Neuron (in vitro differentiated cells): ENCODE measurements around the gene CDH23.

Source experiments
- H2AFZ ChIP-seq: one replicate; pipeline ENCODE4 v1.6.1; 2013; ENCODE audit warnings: low read depth, mild to moderate bottlenecking, inconsistent platforms, low read length, moderate library complexity
- H3K27me3 ChIP-seq: one replicate; pipeline ENCODE4 v1.6.1; 2013; ENCODE audit warnings: low read length; ENCODE audit not compliant: insufficient read depth
- H3K36me3 ChIP-seq: one replicate; pipeline ENCODE4 v1.6.1; 2013; ENCODE audit warnings: low read length; ENCODE audit not compliant: insufficient read depth
- H3K4me1 ChIP-seq: one replicate; pipeline ENCODE4 v1.6.1; 2013; ENCODE audit warnings: low read length; ENCODE audit not compliant: insufficient read depth
- H3K4me3 ChIP-seq: 2 replicates; pipeline ENCODE4 v1.5.1; 2013; ENCODE audit warnings: mild to moderate bottlenecking, low read length, moderate library complexity
- H3K9me3 ChIP-seq: one replicate; pipeline ENCODE4 v1.6.1; 2013; ENCODE audit warnings: low read length

CDH23 gene

GRCh38 chr10:71494476-71494875, 97.8 kb downstream of the CDH23 start:
- Histone ChIP-seq H3K27me3 (peaks cover 8% of the 10 kb centered on the region), H3K4me1 (no peaks in the 10 kb centered on the region)

GRCh38 chr10:71494980-71495381, 98.3 kb downstream of the CDH23 start:
- H3K4me3 ChIP-seq: no peak overlapping the region
- H3K4me1 ChIP-seq: no peaks in the 10 kb centered on the region
- peaks cover 8% of the 10 kb centered on the region for H3K27me3 ChIP-seq
- H2AFZ ChIP-seq: no peak overlapping the region
- no peaks in the 10 kb centered on the region for H3K36me3 ChIP-seq
- no peaks in the 10 kb centered on the region for H3K9me3 ChIP-seq

More at GRCh38 chr10:71494476-71494875, 97.8 kb downstream of the CDH23 start:
- H3K9me3 ChIP-seq: no peaks in the 10 kb centered on the region
- H2AFZ ChIP-seq: no peak overlapping the region
- no peak overlapping the region for H3K4me3 ChIP-seq
- H3K36me3 ChIP-seq: no peaks in the 10 kb centered on the region

- no peaks in the 10 kb centered on the region for H3K36me3 ChIP-seq
- no peak overlapping the region for H3K4me3 ChIP-seq
- H3K27me3 ChIP-seq: peaks cover 3% of the 10 kb centered on the region
- no peaks in the 10 kb centered on the region for H3K4me1 ChIP-seq
- H3K9me3 ChIP-seq: no peaks in the 10 kb centered on the region
- H2AFZ ChIP-seq: no peak overlapping the region
These were observed 100.4 kb downstream of the CDH23 start for GRCh38 chr10:71496927-71497762.

GRCh38 chr10:71497763-71498326, 101.1 kb downstream of the CDH23 start:
- no peak overlapping the region for H2AFZ ChIP-seq
- peaks cover 7% of the 10 kb centered on the region for H3K27me3 ChIP-seq
- no peaks in the 10 kb centered on the region for H3K9me3 ChIP-seq
- no peak overlapping the region for H3K4me3 ChIP-seq
- no peaks in the 10 kb centered on the region for H3K4me1 ChIP-seq
- no peaks in the 10 kb centered on the region for H3K36me3 ChIP-seq

- H3K4me1 ChIP-seq: no peaks in the 10 kb centered on the region
- no peaks in the 10 kb centered on the region for H3K9me3 ChIP-seq
- H3K27me3 ChIP-seq: peaks cover 11% of the 10 kb centered on the region
- H3K4me3 ChIP-seq: no peak overlapping the region
- H3K36me3 ChIP-seq: no peaks in the 10 kb centered on the region
- no peak overlapping the region for H2AFZ ChIP-seq
These were observed 104.7 kb downstream of the CDH23 start for GRCh38 chr10:71501402-71501801.

- Histone ChIP-seq H3K36me3 (no peaks in the 10 kb centered on the region), H3K9me3 (no peaks in the 10 kb centered on the region), H3K4me3 (no peak overlapping the region), H2AFZ (no peak overlapping the region), H3K4me1 (no peaks in the 10 kb centered on the region), H3K27me3 (peaks cover 11% of the 10 kb centered on the region)
These were observed 105.5 kb downstream of the CDH23 start for GRCh38 chr10:71502190-71502589.

GRCh38 chr10:71502851-71503250, 106.1 kb downstream of the CDH23 start:
- peaks cover 11% of the 10 kb centered on the region for H3K27me3 ChIP-seq

GRCh38 chr10:71504168-71504567, 107.4 kb downstream of the CDH23 start:
- no peaks in the 10 kb centered on the region for H3K36me3 ChIP-seq
- no peak overlapping the region for H2AFZ ChIP-seq
- H3K4me3 ChIP-seq: no peak overlapping the region
- peaks cover 11% of the 10 kb centered on the region for H3K27me3 ChIP-seq
- no peaks in the 10 kb centered on the region for H3K9me3 ChIP-seq
- no peaks in the 10 kb centered on the region for H3K4me1 ChIP-seq

More at GRCh38 chr10:71502851-71503250, 106.1 kb downstream of the CDH23 start:
- H2AFZ ChIP-seq: no peak overlapping the region
- H3K4me3 ChIP-seq: no peak overlapping the region
- H3K4me1 ChIP-seq: no peaks in the 10 kb centered on the region
- no peaks in the 10 kb centered on the region for H3K36me3 ChIP-seq
- H3K9me3 ChIP-seq: no peaks in the 10 kb centered on the region

- Histone ChIP-seq H3K9me3 (no peaks in the 10 kb centered on the region), H3K4me3 (no peak overlapping the region), H3K4me1 (no peaks in the 10 kb centered on the region), H2AFZ (no peak overlapping the region), H3K36me3 (no peaks in the 10 kb centered on the region), H3K27me3 (peaks cover 11% of the 10 kb centered on the region)
These were observed 107.8 kb downstream of the CDH23 start for GRCh38 chr10:71504570-71504969.

- Histone ChIP-seq H2AFZ (no peak overlapping the region), H3K36me3 (no peaks in the 10 kb centered on the region), H3K27me3 (peaks cover 11% of the 10 kb centered on the region), H3K4me1 (no peaks in the 10 kb centered on the region), H3K9me3 (no peaks in the 10 kb centered on the region), H3K4me3 (no peak overlapping the region)
These were observed 109.1 kb downstream of the CDH23 start for GRCh38 chr10:71505862-71506261.

- Histone ChIP-seq H2AFZ (no peak overlapping the region), H3K4me3 (no peak overlapping the region), H3K4me1 (no peaks in the 10 kb centered on the region), H3K36me3 (no peaks in the 10 kb centered on the region), H3K9me3 (no peaks in the 10 kb centered on the region), H3K27me3 (peaks cover 2% of the 10 kb centered on the region)
These were observed 112.7 kb downstream of the CDH23 start for GRCh38 chr10:71509444-71509843.

GRCh38 chr10:71511206-71511605, 114.5 kb downstream of the CDH23 start:
- H3K9me3 ChIP-seq: no peaks in the 10 kb centered on the region
- H3K4me1 ChIP-seq: no peaks in the 10 kb centered on the region
- H2AFZ ChIP-seq: no peak overlapping the region
- no peak overlapping the region for H3K4me3 ChIP-seq
- no peaks in the 10 kb centered on the region for H3K36me3 ChIP-seq
- peaks cover 2% of the 10 kb centered on the region for H3K27me3 ChIP-seq

GRCh38 chr10:71512312-71512711, 115.6 kb downstream of the CDH23 start:
- H3K4me1 ChIP-seq: no peaks in the 10 kb centered on the region
- H3K36me3 ChIP-seq: no peaks in the 10 kb centered on the region
- H3K4me3 ChIP-seq: no peak overlapping the region
- H3K27me3 ChIP-seq: peaks cover 2% of the 10 kb centered on the region
- no peaks in the 10 kb centered on the region for H3K9me3 ChIP-seq
- no peak overlapping the region for H2AFZ ChIP-seq
